GM19240 (cell line): ENCODE data around the gene EFHC2.

Experiments used
- DNase-seq: peaks from one replicate; pipeline ENCODE4 v3.0.0; 2011; ENCODE audit warnings: low spot score; ENCODE audit not compliant: insufficient read length

EFHC2 gene

DNA sequence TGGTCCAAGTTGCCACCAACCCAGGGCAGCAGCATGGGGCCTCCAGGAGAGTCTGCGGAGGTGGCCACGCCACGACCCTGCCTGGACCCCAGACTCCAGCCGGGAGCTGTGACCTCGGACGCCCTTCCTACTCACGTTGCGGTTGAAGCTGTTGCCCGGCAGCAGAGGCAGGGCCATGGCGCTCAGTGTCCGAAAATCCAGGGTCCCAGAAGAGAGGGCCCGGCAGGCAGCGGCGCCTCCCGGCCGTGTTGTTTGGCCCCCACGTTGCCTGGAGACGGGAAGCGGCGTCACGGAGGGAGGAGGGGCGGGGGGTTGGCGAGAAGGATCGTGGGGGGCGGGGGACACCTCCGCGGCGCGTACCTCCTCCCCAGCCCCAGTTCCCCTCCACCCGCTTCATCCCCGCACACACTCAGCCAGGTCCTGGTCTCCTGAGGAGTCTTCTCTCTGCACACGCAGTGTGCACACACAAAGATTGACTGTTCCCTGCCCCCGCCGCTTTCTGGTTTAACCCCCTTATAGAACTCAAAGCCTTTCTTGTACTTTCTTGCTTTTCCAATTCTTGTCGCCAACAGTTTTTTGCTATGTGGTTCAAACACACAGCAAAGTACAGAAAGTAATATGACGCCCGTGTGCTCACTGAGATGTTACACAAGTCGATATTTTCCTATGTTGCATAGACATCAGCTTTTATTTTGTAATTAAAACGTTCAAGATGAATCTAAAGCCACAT is at the start of gene EFHC2:
Gene EFHC2 (minus strand): TSS at position 261 of the 730 bp plus-strand sequence. CDS start 84 bp downstream, at position 177.
- DNase-seq = no peak

- DNase-seq = no peak
These were observed 49.3 kb upstream of the EFHC2 start for GRCh38 chrX:44392767-44393166.

GRCh38 chrX:44384688-44385338 is 41.3 kb upstream of the EFHC2 start:
- DNase-seq = no peak

GRCh38 chrX:44382871-44383270 is 39.4 kb upstream of the EFHC2 start:
- no peak for DNase-seq

- no peak for DNase-seq
These were observed 9.3 kb upstream of the EFHC2 start for GRCh38 chrX:44352758-44353157.

GRCh38 chrX:44349561-44349960 is 6.1 kb upstream of the EFHC2 start:
- no peak for DNase-seq

DNA sequence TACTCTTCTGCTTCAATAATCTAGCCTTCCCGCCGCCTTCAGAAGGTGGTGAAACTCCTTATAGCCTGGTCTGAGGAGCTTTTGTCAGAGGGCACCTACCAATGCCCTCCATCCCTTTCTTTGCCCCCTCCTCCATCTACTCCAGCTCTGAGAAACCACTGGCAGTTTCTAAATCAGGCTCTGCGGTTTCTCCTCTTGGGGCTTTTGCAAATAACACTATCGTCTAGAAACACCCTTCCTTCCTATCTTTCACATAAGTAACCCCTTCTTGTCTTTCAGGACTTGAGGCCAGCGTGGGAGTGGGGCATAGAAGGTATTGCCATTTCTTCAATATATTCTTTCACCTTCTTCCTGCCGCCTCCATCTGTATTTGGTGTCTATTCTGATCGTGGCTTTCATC is 1.2 kb upstream of the EFHC2 start:
- DNase-seq = no peak

- no peak for DNase-seq
These were observed 722 bp upstream of the EFHC2 start for GRCh38 chrX:44344194-44344593.

DNA sequence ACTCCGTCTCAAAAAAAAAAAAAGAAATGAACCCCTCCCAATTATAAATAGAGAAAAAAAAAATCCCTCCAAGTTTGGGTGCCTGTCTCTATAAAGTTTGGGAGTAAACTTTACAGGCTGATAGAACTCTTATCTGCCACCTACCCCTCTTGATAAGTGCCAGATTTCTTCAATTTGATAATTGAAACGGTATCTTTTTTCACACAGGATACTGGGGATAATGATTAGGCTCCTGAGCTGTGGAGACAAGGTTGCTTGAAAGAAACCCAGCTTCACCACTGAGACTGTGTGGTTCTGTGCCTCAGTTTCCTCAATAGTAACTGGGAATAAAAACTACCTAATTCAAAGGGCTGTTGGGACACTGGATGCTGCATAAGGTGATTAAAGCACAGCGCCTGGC is 606 bp downstream of the EFHC2 start:
- DNase-seq = no peak

DNA sequence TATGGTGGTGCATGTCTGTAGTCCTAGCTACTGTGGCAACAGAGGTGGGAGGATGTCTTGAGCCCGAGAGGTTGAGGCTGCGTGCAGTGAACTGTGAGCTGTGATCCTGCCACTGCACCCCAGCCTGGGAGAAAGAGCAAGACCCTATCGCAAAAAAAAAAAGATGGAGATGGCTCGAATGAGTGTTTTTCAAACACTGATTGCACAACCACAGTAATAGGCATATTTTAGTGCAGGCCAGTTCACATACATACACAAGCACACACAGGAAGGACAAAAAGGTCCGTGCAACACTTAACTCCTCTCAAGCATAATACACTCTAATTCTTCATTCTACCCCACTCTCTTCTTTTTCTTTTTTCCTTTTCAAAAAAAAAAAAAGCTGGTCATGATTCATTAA is 5.1 kb downstream of the EFHC2 start:
- DNase-seq = no peak

- DNase-seq = no peak
These were observed 11.0 kb downstream of the EFHC2 start for GRCh38 chrX:44332437-44332836.

- DNase-seq = no peak
These were observed 13.2 kb downstream of the EFHC2 start for GRCh38 chrX:44330227-44330626.

DNA sequence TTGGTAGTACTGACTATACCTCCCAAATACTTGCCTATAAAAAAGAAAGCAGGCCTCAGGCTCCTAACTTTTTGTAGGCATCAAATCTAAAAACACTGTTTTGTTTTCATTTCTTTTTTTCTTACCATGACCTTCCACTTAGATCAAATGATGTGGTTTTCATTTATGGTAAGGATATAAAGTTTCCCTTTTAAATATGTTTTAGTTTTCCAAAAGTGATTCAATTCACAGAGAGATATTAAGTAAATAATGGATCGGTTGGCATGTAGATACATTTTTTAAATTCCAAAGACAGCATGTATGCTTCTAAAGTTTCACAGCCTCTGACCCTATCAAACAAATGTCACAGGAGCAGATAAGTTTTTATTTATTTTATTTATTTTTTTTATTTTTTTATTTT is 23.9 kb downstream of the EFHC2 start:
- DNase-seq = no peak

- DNase-seq = no peak
These were observed 26.3 kb downstream of the EFHC2 start for GRCh38 chrX:44317181-44317580.

GRCh38 chrX:44314808-44315207 is 28.7 kb downstream of the EFHC2 start:
- no peak for DNase-seq

- no peak for DNase-seq
These were observed 29.2 kb downstream of the EFHC2 start for GRCh38 chrX:44314259-44314734.

DNA sequence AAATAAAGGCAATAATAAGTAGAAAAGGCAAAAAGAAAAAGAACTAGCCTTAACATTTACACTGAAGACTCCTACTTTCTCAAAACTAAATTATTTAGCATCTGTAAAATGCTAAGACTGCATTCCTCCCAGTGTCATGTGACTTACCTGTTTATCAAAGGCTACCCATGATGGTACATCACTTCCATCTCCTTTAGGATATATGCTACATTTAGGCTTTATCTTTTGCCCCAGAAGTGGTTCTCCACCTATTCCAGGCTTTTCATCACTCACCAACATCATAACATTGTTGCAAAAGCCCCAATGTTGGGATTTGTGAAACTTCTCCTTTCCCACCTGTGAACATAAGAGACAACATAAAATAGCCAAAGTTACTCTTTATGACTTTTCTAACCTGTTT is 31.1 kb downstream of the EFHC2 start:
- DNase-seq = no peak

GRCh38 chrX:44310227-44310626 is 33.2 kb downstream of the EFHC2 start:
- no peak for DNase-seq

DNA sequence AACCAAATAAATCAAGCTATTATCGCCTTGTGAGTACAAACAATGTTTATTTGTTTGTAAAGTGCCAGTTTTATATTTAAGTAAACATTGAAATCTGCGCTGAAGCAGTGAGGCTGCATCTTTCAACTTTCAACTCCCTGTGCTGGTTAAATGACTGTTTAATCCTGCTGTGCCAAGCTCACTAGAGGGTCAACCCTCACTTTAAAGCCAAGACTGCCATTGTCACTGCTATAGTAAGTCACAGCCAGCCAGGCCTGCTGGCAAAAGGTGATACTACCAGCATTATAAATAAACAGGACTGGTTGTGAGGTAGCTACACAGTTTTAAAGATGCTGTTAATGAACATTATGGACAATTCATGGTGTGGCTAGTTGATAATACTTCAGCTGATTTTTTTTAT is 34.6 kb downstream of the EFHC2 start:
- no peak for DNase-seq

DNA sequence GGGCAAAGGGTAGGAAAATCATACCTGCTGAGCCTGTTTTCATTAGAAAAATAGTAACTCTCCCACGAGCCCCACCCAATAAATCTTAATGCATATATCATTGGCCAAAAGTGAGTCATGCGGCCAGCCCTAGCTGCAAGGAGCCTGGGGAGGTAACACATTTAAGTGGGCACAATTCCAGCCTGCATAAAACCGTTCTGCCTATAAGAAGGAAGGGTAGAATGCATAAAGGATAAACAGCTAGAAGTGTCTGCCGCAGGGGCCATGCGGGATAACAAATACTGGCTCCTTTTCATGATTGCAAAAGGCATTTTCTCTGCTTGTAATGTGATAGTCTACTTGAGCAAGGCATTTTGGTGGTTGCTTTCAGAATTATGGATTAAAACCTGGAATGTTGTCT is 37.1 kb downstream of the EFHC2 start:
- no peak for DNase-seq

DNA sequence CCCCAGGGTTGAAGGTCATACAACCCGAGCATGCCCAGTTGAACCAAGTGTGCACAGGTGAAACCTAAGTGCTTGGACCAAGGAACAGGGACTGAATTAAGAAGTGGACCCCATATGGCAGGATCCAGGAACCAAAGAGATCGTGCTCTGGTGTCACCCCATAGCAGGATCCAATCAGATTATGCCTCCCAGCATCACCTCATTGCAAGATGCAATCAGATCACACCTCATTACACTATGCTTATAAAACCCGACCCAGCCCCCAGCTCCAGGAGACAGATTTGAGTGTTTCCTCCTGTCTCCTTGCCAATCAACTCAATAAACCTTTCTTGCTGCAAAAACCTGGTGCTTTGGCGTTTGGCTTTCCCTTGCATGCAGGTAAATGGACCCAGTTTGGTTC is 37.6 kb downstream of the EFHC2 start:
- DNase-seq = no peak

DNA sequence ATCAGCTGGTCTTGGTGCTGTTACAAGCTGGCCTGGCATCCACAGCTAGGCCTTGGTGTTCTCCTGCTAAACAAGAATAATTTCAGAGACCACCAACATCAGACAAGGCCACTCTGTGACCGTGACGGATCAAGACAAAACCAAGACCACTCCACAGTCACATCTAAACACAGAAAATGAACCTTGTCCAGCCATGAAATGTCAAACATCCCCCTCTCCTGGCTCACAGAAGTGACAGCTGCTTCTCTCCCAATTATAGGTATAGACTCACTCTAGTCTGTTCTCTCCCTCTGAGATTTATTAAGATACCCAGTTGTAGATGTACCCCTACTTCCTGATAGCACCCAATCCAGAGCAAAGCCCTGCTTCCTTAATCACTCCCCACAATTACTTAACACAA is 40.4 kb downstream of the EFHC2 start:
- no peak for DNase-seq

DNA sequence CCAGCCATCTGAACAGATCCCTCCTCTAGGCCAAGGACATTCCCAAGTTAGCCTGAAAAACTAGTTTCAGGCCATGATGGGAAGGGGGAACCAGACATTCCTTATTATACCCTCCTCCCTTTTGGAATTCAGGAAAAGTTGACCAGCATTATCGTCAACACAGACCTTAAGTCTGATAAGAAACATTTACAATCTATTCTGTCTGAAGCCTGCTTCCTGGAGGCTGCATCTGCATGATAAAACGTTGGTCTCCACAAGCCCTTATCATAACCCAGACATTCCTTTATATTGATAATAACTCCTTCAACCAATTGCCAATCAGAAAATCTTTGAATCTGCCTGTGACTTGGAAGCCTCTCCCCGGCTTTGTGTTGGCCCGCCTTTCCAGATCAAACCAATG is 44.3 kb downstream of the EFHC2 start:
- no peak for DNase-seq
